Activated CD8-positive, alpha-beta T cell treated with anti-CD3 and anti-CD28 coated beads, Interleukin-2, amount 10 ng/mL, durations not matched to agents 7 days and 5 days (primary cell): Measurements from ENCODE around the gene CPD. TPM values are rescaled to one million over a fixed set of nuclear protein-coding genes. Genes with fewer than 3 reads are reported as not detected.
"Not testable (repeated sequence)": the region's sequence is repeated elsewhere in the genome, so short reads cannot be mapped to it uniquely, and the experiment has no call there.

Experiments
- ATAC-seq: fragments of 150-1000 bp; cut with Tn5 transposase; one replicate; pipeline ENCODE4 v1.10.0; 2021; ENCODE audit warnings: moderate library complexity
- CTCF ChIA-PET: fragments of 350-600 bp; sonication (Branson Sonifier 250); formaldehyde crosslinking; loops from one replicate; lab custom pipeline; 2021; ENCODE audit warnings: antibody characterized with exemption; lab: Charles Lee
- POLR2A ChIA-PET: fragments of 350-600 bp; sonication (Branson Sonifier 250); formaldehyde crosslinking; loops from one replicate; lab custom pipeline; 2021; ENCODE audit warnings: antibody characterized with exemption; lab: Charles Lee
- DNase-seq: peaks from one replicate; pipeline ENCODE4 v3.0.0-alpha.2; 2020
- H3K27ac Mint-ChIP-seq: one replicate; pipeline ENCODE4 v1.8.0; 2021; ENCODE audit warnings: mild to moderate bottlenecking, mixed read lengths
- H3K27me3 Mint-ChIP-seq: one replicate; pipeline ENCODE4 v1.8.0; 2021; ENCODE audit warnings: low read depth, mixed read lengths
- H3K36me3 Mint-ChIP-seq: one replicate; pipeline ENCODE4 v1.8.0; 2021; ENCODE audit warnings: low read depth, mixed read lengths
- H3K4me1 Mint-ChIP-seq: one replicate; pipeline ENCODE4 v1.8.0; 2021; ENCODE audit warnings: low read depth, mixed read lengths
- H3K4me3 Mint-ChIP-seq: one replicate; pipeline ENCODE4 v1.8.0; 2021; ENCODE audit warnings: mild to moderate bottlenecking, mixed read lengths
- H3K9me3 Mint-ChIP-seq: one replicate; pipeline ENCODE4 v1.8.0; 2022; ENCODE audit warnings: mixed read lengths; ENCODE audit not compliant: insufficient read depth
- total RNA-seq, 2 experiments: library from RNA; stranded (reverse); gene quantifications; one replicate each; pipeline ENCODE4 v1.2.3, GENCODE V29; 2021

The CPD gene
- total RNA-seq, 2 experiments from 2014 or later, result 18.6 to 19.1 TPM

GRCh38 chr17:30436729-30437128 is 58.0 kb downstream of the CPD start:
- ATAC-seq (no peak), DNase-seq (no peak)
- Mint-ChIP-seq H3K4me3 (no peak overlapping the region), H3K9me3 (no peaks in the 10 kb centered on the region), H3K36me3 (peaks cover 18% of the 10 kb centered on the region), H3K27me3 (no peaks in the 10 kb centered on the region), H3K4me1 (no peaks in the 10 kb centered on the region), H3K27ac (no peak overlapping the region)
- POLR2A ChIA-PET, result no interaction called here
- CTCF ChIA-PET, result interaction anchor here (1.3 kb wide), 1 partner anchor 97 kb away, joined by 3 read pairs; no protein-coding TSS in a partner anchor

- ChIA-PET POLR2A (no interaction called here), CTCF (interaction anchor here (1.1 kb wide), 1 partner anchor 318 kb away, joined by 3 read pairs; no protein-coding TSS in a partner anchor)
- Mint-ChIP-seq H3K27ac (no peak overlapping the region), H3K36me3 (peaks cover 20% of the 10 kb centered on the region), H3K4me1 (no peaks in the 10 kb centered on the region), H3K4me3 (no peak overlapping the region), H3K9me3 (no peaks in the 10 kb centered on the region), H3K27me3 (no peaks in the 10 kb centered on the region)
- ATAC-seq (no peak), DNase-seq (no peak)
Measured at GRCh38 chr17:30443721-30444120, 65.0 kb downstream of the CPD start.

- H3K36me3 Mint-ChIP-seq, result peaks cover 26% of the 10 kb centered on the region
- H3K4me1 Mint-ChIP-seq, CTCF ChIA-PET, H3K4me3 Mint-ChIP-seq, POLR2A ChIA-PET, H3K27me3 Mint-ChIP-seq, DNase-seq, H3K27ac Mint-ChIP-seq, ATAC-seq, H3K9me3 Mint-ChIP-seq: not testable (repeated sequence)
Measured at GRCh38 chr17:30446640-30447039, 67.9 kb downstream of the CPD start.

GRCh38 chr17:30449480-30449879 is 70.8 kb downstream of the CPD start:
- Mint-ChIP-seq H3K27me3 (no peaks in the 10 kb centered on the region), H3K4me1 (no peaks in the 10 kb centered on the region), H3K4me3 (no peak overlapping the region), H3K9me3 (no peaks in the 10 kb centered on the region), H3K36me3 (peaks cover 38% of the 10 kb centered on the region), H3K27ac (no peak overlapping the region)
- ATAC-seq (no peak), DNase-seq (no peak)
- CTCF ChIA-PET, result interaction anchor here (0.9 kb wide), 1 partner anchor 27 kb away, joined by 3 read pairs; the partner anchor contains the start of gene GOSR1
- POLR2A ChIA-PET, result no interaction called here

GRCh38 chr17:30450125-30451027 is 71.6 kb downstream of the CPD start:
- ATAC-seq (no peak), DNase-seq (no peak)
- no peaks in the 10 kb centered on the region for H3K9me3 Mint-ChIP-seq
- H3K36me3 Mint-ChIP-seq, result peaks cover 38% of the 10 kb centered on the region
- POLR2A ChIA-PET, result no interaction called here
- no peaks in the 10 kb centered on the region for H3K4me1 Mint-ChIP-seq
- CTCF ChIA-PET, result no interaction called here
- no peak overlapping the region for H3K4me3 Mint-ChIP-seq
- no peaks in the 10 kb centered on the region for H3K27me3 Mint-ChIP-seq
- no peak overlapping the region for H3K27ac Mint-ChIP-seq

- POLR2A ChIA-PET, result no interaction called here
- ATAC-seq (no peak), DNase-seq (no peak)
- Mint-ChIP-seq H3K4me3 (no peak overlapping the region), H3K4me1 (no peaks in the 10 kb centered on the region), H3K27me3 (no peaks in the 10 kb centered on the region), H3K36me3 (peaks cover 30% of the 10 kb centered on the region), H3K27ac (no peak overlapping the region), H3K9me3 (no peaks in the 10 kb centered on the region)
- CTCF ChIA-PET, result no interaction called here
Measured at GRCh38 chr17:30454635-30455034, 75.9 kb downstream of the CPD start.

GRCh38 chr17:30458371-30458770 is 79.6 kb downstream of the CPD start:
- Mint-ChIP-seq H3K4me1 (no peaks in the 10 kb centered on the region), H3K27me3 (no peaks in the 10 kb centered on the region), H3K36me3 (peaks cover 17% of the 10 kb centered on the region), H3K9me3 (no peaks in the 10 kb centered on the region), H3K4me3 (no peak overlapping the region), H3K27ac (no peak overlapping the region)
- ATAC-seq, result no peak
- no peak for DNase-seq
- POLR2A ChIA-PET, result no interaction called here
- CTCF ChIA-PET, result no interaction called here

- H3K9me3 Mint-ChIP-seq, H3K4me1 Mint-ChIP-seq, ATAC-seq, POLR2A ChIA-PET, H3K4me3 Mint-ChIP-seq, DNase-seq, H3K27me3 Mint-ChIP-seq, H3K27ac Mint-ChIP-seq: not testable (repeated sequence)
- CTCF ChIA-PET, result interaction anchor here (1.0 kb wide), 1 partner anchor 18 kb away, joined by 3 read pairs; the partner anchor contains the start of gene GOSR1
- peaks cover 14% of the 10 kb centered on the region for H3K36me3 Mint-ChIP-seq
Measured at GRCh38 chr17:30458797-30459413, 80.2 kb downstream of the CPD start.

GRCh38 chr17:30468465-30468864 is 89.7 kb downstream of the CPD start:
- H3K27me3 Mint-ChIP-seq, result peaks cover 4% of the 10 kb centered on the region
- H3K4me3 Mint-ChIP-seq, result no peak overlapping the region
- ChIA-PET CTCF (interaction anchor here (1.5 to 6.3 kb wide), 2 partner anchors 8 to 132 kb away, joined by 3 to 51 read pairs; partner anchors contain the start of gene GOSR1), POLR2A (no interaction called here)
- DNase-seq (no peak), ATAC-seq (no peak)
- H3K36me3 Mint-ChIP-seq, result no peaks in the 10 kb centered on the region
- no peaks in the 10 kb centered on the region for H3K4me1 Mint-ChIP-seq
- H3K9me3 Mint-ChIP-seq, result no peaks in the 10 kb centered on the region
- no peak overlapping the region for H3K27ac Mint-ChIP-seq

GRCh38 chr17:30472238-30472890 is 93.6 kb downstream of the CPD start:
- CTCF ChIA-PET, result no interaction called here
- Mint-ChIP-seq H3K4me3 (no peak overlapping the region), H3K9me3 (no peaks in the 10 kb centered on the region), H3K36me3 (peaks cover 2% of the 10 kb centered on the region), H3K27ac (no peak overlapping the region), H3K27me3 (peaks cover 6% of the 10 kb centered on the region), H3K4me1 (peaks cover 15% of the 10 kb centered on the region)
- POLR2A ChIA-PET, result no interaction called here
- DNase-seq (no peak), ATAC-seq (no peak)

GRCh38 chr17:30475206-30475605 is 96.5 kb downstream of the CPD start:
- peaks cover 13% of the 10 kb centered on the region for H3K36me3 Mint-ChIP-seq
- no peak overlapping the region for H3K27ac Mint-ChIP-seq
- ATAC-seq (no peak), DNase-seq (no peak)
- no peaks in the 10 kb centered on the region for H3K9me3 Mint-ChIP-seq
- ChIA-PET CTCF (interaction anchor here (1.5 to 2.8 kb wide), 4 partner anchors 9 to 350 kb away, joined by 4 to 51 read pairs (median 8); no protein-coding TSS in a partner anchor), POLR2A (no interaction called here)
- H3K4me1 Mint-ChIP-seq, result peaks cover 30% of the 10 kb centered on the region
- H3K4me3 Mint-ChIP-seq, result no peak overlapping the region
- H3K27me3 Mint-ChIP-seq, result peaks cover 6% of the 10 kb centered on the region
